Measurements from ENCODE around the gene MRPL38. TPM values are rescaled to one million over a fixed set of nuclear protein-coding genes. Genes with fewer than 3 reads are reported as not detected.

The MRPL38 gene
- total RNA-seq, 4 donors from 2014 or later: 40.6 to 117 (median 48.5) TPM

GRCh38 chr17:75892556-75893224 lies 12.0 kb downstream of the MRPL38 start:
- WGBS, 2 donors (ENCODE audit: low coverage in 1 of 2): 86 to 100% methylated on average over 2 to 15 of the region's 16 CpGs
- Histone ChIP-seq H3K36me3 (no peaks in the 10 kb centered on the region), H3K27ac (no peak overlapping the region), H3K4me1 (peaks cover 20 to 26% (median 24%) of the 10 kb centered on the region in 4 donors), H3K27me3 (no peaks in the 10 kb centered on the region), H3K9me3 (no peaks in the 10 kb centered on the region), H3K4me3 (no peak overlapping the region)
- no peak for DNase-seq
- intact Hi-C loops (cut with DNase I; ENCODE audit: low total_unique reads): no loop called here
- TF ChIP-seq POLR2A (IDR thresholded peaks at IDR 0.05): no peak
- no peak for TF ChIP-seq CTCF (IDR thresholded peaks at IDR 0.05)
- no peak for TF ChIP-seq EP300 (IDR thresholded peaks at IDR 0.05; ENCODE audit: low read depth)
- TF ChIP-seq POLR2AphosphoS5 (IDR thresholded peaks at IDR 0.05): no peak
- in situ Hi-C loops (cut with MboI; ENCODE audit: low pct_ligation_motif_present in 1 of 4, low pct_unique_long_range_greater_than_20kb in 1 of 4, low sequenced_read_pairs in 3 of 4): loop anchor here in 1 of 4 donors (25.0 kb wide), 1 partner anchor 130 kb away; the partner anchor contains the start of gene GALK1

GRCh38 chr17:75891605-75892555 lies 12.8 kb downstream of the MRPL38 start:
- H3K27ac ChIP-seq: no peak overlapping the region
- no peak for DNase-seq
- H3K4me1 ChIP-seq: peaks cover 14 to 20% (median 18%) of the 10 kb centered on the region in 4 donors
- H3K4me3 ChIP-seq: no peak overlapping the region
- in situ Hi-C loops (cut with MboI; ENCODE audit: low pct_ligation_motif_present in 1 of 4, low pct_unique_long_range_greater_than_20kb in 1 of 4, low sequenced_read_pairs in 3 of 4) (loop anchor here in 1 of 4 donors (25.0 kb wide), 1 partner anchor 130 kb away; the partner anchor contains the start of gene GALK1), intact Hi-C loops (cut with DNase I; ENCODE audit: low total_unique reads) (no loop called here)
- no peaks in the 10 kb centered on the region for H3K27me3 ChIP-seq
- TF ChIP-seq CTCF (IDR thresholded peaks at IDR 0.05): no peak
- TF ChIP-seq EP300 (IDR thresholded peaks at IDR 0.05; ENCODE audit: low read depth): no peak
- no peak for TF ChIP-seq POLR2A (IDR thresholded peaks at IDR 0.05)
- TF ChIP-seq POLR2AphosphoS5 (IDR thresholded peaks at IDR 0.05): no peak
- H3K36me3 ChIP-seq: no peaks in the 10 kb centered on the region
- no peaks in the 10 kb centered on the region for H3K9me3 ChIP-seq
- WGBS, 2 donors (ENCODE audit: low coverage in 1 of 2): 83% methylated on average over 31 of the region's 32 CpGs; no CpG with 5 or more reads in 1 of the 2 donors

GRCh38 chr17:75891022-75891604 lies 13.6 kb downstream of the MRPL38 start:
- Histone ChIP-seq H3K27me3 (no peaks in the 10 kb centered on the region), H3K4me1 (peaks cover 14 to 19% (median 17%) of the 10 kb centered on the region in 4 donors), H3K4me3 (no peak overlapping the region), H3K9me3 (no peaks in the 10 kb centered on the region), H3K36me3 (no peaks in the 10 kb centered on the region), H3K27ac (no peak overlapping the region)
- in situ Hi-C loops (cut with MboI; ENCODE audit: low pct_ligation_motif_present in 1 of 4, low pct_unique_long_range_greater_than_20kb in 1 of 4, low sequenced_read_pairs in 3 of 4): loop anchor here in 1 of 4 donors (25.0 kb wide), 1 partner anchor 129 kb away; the partner anchor contains the start of gene GALK1
- no peak for DNase-seq
- intact Hi-C loops (cut with DNase I; ENCODE audit: low total_unique reads): no loop called here
- 91% methylated on average over 23 of the region's 31 CpGs; no CpG with 5 or more reads in 1 of the 2 donors for WGBS, 2 donors (ENCODE audit: low coverage in 1 of 2)
- TF ChIP-seq EP300 (IDR thresholded peaks at IDR 0.05; ENCODE audit: low read depth) (no peak), POLR2A (IDR thresholded peaks at IDR 0.05) (no peak), POLR2AphosphoS5 (IDR thresholded peaks at IDR 0.05) (no peak), CTCF (IDR thresholded peaks at IDR 0.05) (no peak)
